HCT116 (cell line): Measurements from ENCODE around the gene TEKTIP1. TPM values are rescaled to one million over a fixed set of nuclear protein-coding genes. Genes with fewer than 3 reads are reported as not detected.
A peak's percentile ranks its signal among the peaks of the same experiment; 100 is the strongest.

Experiments used
- ATAC-seq: fragments of 200-7000 bp; cut with Tn5 transposase; 2 replicates; pipeline ENCODE4 v1.9.1; 2020; ENCODE audit warnings: mild to moderate bottlenecking, moderate library complexity
- BruUV-seq: library from RNA; stranded (reverse); fragments of 400-500 nt; replicated peaks from 2 replicates; lab custom pipeline; 2021; lab: Mats Ljungman, UMichigan
- CTCF ChIA-PET: fragments of 300-600 bp; sonication (Branson Sonifier 250); formaldehyde crosslinking; loops from one replicate; lab custom pipeline; 2021; ENCODE audit warnings: antibody characterized with exemption; lab: Charles Lee
- POLR2A ChIA-PET: fragments of 300-600, 350-600 bp; sonication (Branson Sonifier 250); formaldehyde crosslinking; loops from one replicate; lab custom pipeline; 2021; ENCODE audit warnings: antibody characterized with exemption; lab: Charles Lee
- RAD21 ChIA-PET, 2 experiments: fragments of 300-600 bp; sonication (Branson Sonifier 250); formaldehyde crosslinking; loops; one replicate each; lab custom pipeline; 2023; ENCODE audit warnings: low total read pairs in 2 of 2; ENCODE audit not compliant: uncharacterized antibody in 2 of 2, unreplicated experiment in 2 of 2, low non-redundant PET in 1 of 2; lab: Charles Lee
- DNase-seq: peaks from one replicate; pipeline ENCODE4 v3.0.0-alpha.2; 2010; ENCODE audit warnings: low read depth, low spot score
- H2AFZ ChIP-seq: fragments of 200-600 bp; shearing (Covaris generic), sonication (generic); 2 replicates; pipeline ENCODE4 v1.6.1; 2017; ENCODE audit warnings: low read depth, mixed run types, mixed read lengths, antibody characterized with exemption, low read length; ENCODE audit not compliant: poor library complexity, severe bottlenecking
- H3K27ac ChIP-seq: 2 replicates; pipeline ENCODE4 v1.5.1; 2012; ENCODE audit warnings: low read depth, low read length
- H3K27me3 ChIP-seq: fragments of 200-600 bp; sonication (generic); 2 replicates; pipeline ENCODE4 v1.6.1; 2016; ENCODE audit warnings: mixed run types, low read length, mixed read lengths; ENCODE audit not compliant: insufficient read depth
- H3K36me3 ChIP-seq, 2 experiments: fragments of 200-500 bp in 1 of 2; fragments of 200-600 bp in 1 of 2; sonication (Bioruptor generic) in 1 of 2; sonication (generic) in 1 of 2; 2 replicates each; pipeline versions ENCODE4 v1.5.1 to v1.6.1; 2014 to 2016; ENCODE audit warnings: low read length in 2 of 2, inconsistent platforms in 1 of 2, mixed read lengths in 1 of 2, mixed run types in 1 of 2; ENCODE audit not compliant: insufficient read depth in 2 of 2, control insufficient read depth in 1 of 2
- H3K4me1 ChIP-seq, 2 experiments: fragments of 200-600 bp in 1 of 2; sonication (generic) in 1 of 2; 2 replicates each; pipeline versions ENCODE4 v1.5.1 to v1.6.1; 2012 to 2017; ENCODE audit warnings: low read length in 2 of 2, inconsistent platforms in 1 of 2, mild to moderate bottlenecking in 1 of 2, mixed read lengths in 1 of 2, mixed run types in 1 of 2, moderate library complexity in 1 of 2; ENCODE audit not compliant: insufficient read depth in 2 of 2, control insufficient read depth in 1 of 2
- H3K4me2 ChIP-seq: fragments of 200-600 bp; sonication (generic); 2 replicates; pipeline ENCODE4 v1.6.1; 2017; ENCODE audit warnings: mixed run types, low read length, mixed read lengths
- H3K4me3 ChIP-seq, 2 experiments: fragments of 200-600 bp in 1 of 2; sonication (generic) in 1 of 2; replicated peaks in 1 of 2; 2 replicates each; pipeline ENCODE4 v1.5.1; 2011 to 2016; ENCODE audit warnings: low read length in 2 of 2, control low read depth in 1 of 2, low read depth in 1 of 2, mild to moderate bottlenecking in 1 of 2, mixed read lengths in 1 of 2, mixed run types in 1 of 2
- H3K79me2 ChIP-seq: fragments of 200-600 bp; sonication (generic); 2 replicates; pipeline ENCODE4 v1.6.1; 2017; ENCODE audit warnings: mild to moderate bottlenecking, mixed run types, low read length, moderate library complexity, mixed read lengths; ENCODE audit not compliant: insufficient read depth
- H3K9ac ChIP-seq: fragments of 200-600 bp; sonication (generic); 2 replicates; pipeline ENCODE4 v1.6.1; 2016; ENCODE audit warnings: low read length, mixed read lengths
- H3K9me2 ChIP-seq: fragments of 200-600 bp; sonication (generic), shearing (Covaris generic); 2 replicates; pipeline ENCODE4 v1.6.1; 2017; ENCODE audit warnings: mixed run types, mild to moderate bottlenecking, moderate library complexity; ENCODE audit not compliant: insufficient read depth
- H3K9me3 ChIP-seq, 2 experiments: fragments of 200-500 bp in 1 of 2; fragments of 200-600 bp in 1 of 2; sonication (Bioruptor generic) in 1 of 2; sonication (generic) in 1 of 2; 2 replicates each; pipeline ENCODE4 v1.6.1; 2014 to 2017; ENCODE audit warnings: low read length in 2 of 2, mixed read lengths in 2 of 2, inconsistent platforms in 1 of 2, low read depth in 1 of 2, mild to moderate bottlenecking in 1 of 2, mixed run types in 1 of 2, moderate library complexity in 1 of 2; ENCODE audit not compliant: control insufficient read depth in 1 of 2, insufficient read depth in 1 of 2
- H4K20me1 ChIP-seq: fragments of 200-600 bp; sonication (generic), shearing (Covaris generic); 2 replicates; pipeline ENCODE4 v1.6.1; 2017; ENCODE audit warnings: mixed run types, mild to moderate bottlenecking, moderate library complexity; ENCODE audit not compliant: insufficient read depth
- CBX3 ChIP-seq: IDR thresholded peaks from 2 replicates; pipeline ENCODE4 v1.6.1; 2012; ENCODE audit warnings: low read depth
- CEBPB ChIP-seq: IDR thresholded peaks from 2 replicates; pipeline ENCODE4 v1.6.1; 2012; ENCODE audit warnings: low read depth
- ELF1 ChIP-seq: IDR thresholded peaks from 2 replicates; pipeline ENCODE4 v1.6.1; 2012; ENCODE audit warnings: low read depth, borderline replicate concordance
- EZH2phosphoT487 ChIP-seq: fragments of 200-600 bp; IDR thresholded peaks from 2 replicates; pipeline ENCODE4 v1.6.1; 2018; ENCODE audit warnings: antibody characterized with exemption, borderline replicate concordance
- FOSL1 ChIP-seq: IDR thresholded peaks from 2 replicates; pipeline ENCODE4 v1.6.1; 2012; ENCODE audit warnings: low read depth
- POLR2A ChIP-seq: IDR thresholded peaks from 2 replicates; pipeline ENCODE4 v1.7.0; 2011; ENCODE audit warnings: borderline replicate concordance; ENCODE audit not compliant: insufficient read depth, insufficient read length; ENCODE audit errors: extremely low read depth
- POLR2AphosphoS5 ChIP-seq: IDR thresholded peaks from 2 replicates; pipeline ENCODE4 v1.6.1; 2011; ENCODE audit warnings: mild to moderate bottlenecking, low read depth, low read length, moderate library complexity
- RAD21 ChIP-seq: IDR thresholded peaks from 2 replicates; pipeline ENCODE4 v1.6.1; 2012; ENCODE audit warnings: low read depth, mild to moderate bottlenecking
- REST ChIP-seq: IDR thresholded peaks from 2 replicates; pipeline ENCODE4 v1.6.1; 2012; ENCODE audit warnings: low read depth
- SIN3A ChIP-seq: IDR thresholded peaks from 2 replicates; pipeline ENCODE4 v1.6.1; 2012; ENCODE audit warnings: low read depth
- SP1 ChIP-seq: IDR thresholded peaks from 2 replicates; pipeline ENCODE4 v1.6.1; 2012; ENCODE audit warnings: low read depth
- SRF ChIP-seq: IDR thresholded peaks from 2 replicates; pipeline ENCODE4 v1.6.1; 2012; ENCODE audit warnings: low read depth
- ZFX ChIP-seq: fragments of 450-650 bp; IDR thresholded peaks from 2 replicates; pipeline ENCODE4 v1.6.1; 2017
- ZNF274 ChIP-seq: fragments of 200-500 bp; sonication (Bioruptor generic); IDR thresholded peaks from 2 replicates; pipeline ENCODE4 v1.6.1; 2014; ENCODE audit warnings: mild to moderate bottlenecking, low read depth, low read length, inconsistent platforms
- intact Hi-C: fragments of 100-400 bp; cut with micrococcal nuclease; formaldehyde crosslinking; loops from 2 replicates; pipeline ENCODE4 v1.10.0; 2022
- total RNA-seq: library from RNA; stranded (reverse); gene quantifications from one replicate; pipeline ENCODE4 v1.2.1, GENCODE V29; 2021; ENCODE audit not compliant: unreplicated experiment
- TF ChIP-seq, protein P1 (sequence below): IDR thresholded peaks from 2 replicates; pipeline ENCODE4 v1.6.1; 2012
- TF ChIP-seq, protein P2 (sequence below): IDR thresholded peaks from 2 replicates; pipeline ENCODE4 v1.6.1; 2011; ENCODE audit warnings: mild to moderate bottlenecking, low read length, moderate library complexity; ENCODE audit not compliant: insufficient replicate concordance; ENCODE audit errors: extremely low read depth
- TF ChIP-seq, protein P3 (sequence below): IDR thresholded peaks from 2 replicates; pipeline ENCODE4 v1.6.1; 2012

The TEKTIP1 gene
- total RNA-seq, 1 experiment from 2014 or later: 1.2 TPM

DNA sequence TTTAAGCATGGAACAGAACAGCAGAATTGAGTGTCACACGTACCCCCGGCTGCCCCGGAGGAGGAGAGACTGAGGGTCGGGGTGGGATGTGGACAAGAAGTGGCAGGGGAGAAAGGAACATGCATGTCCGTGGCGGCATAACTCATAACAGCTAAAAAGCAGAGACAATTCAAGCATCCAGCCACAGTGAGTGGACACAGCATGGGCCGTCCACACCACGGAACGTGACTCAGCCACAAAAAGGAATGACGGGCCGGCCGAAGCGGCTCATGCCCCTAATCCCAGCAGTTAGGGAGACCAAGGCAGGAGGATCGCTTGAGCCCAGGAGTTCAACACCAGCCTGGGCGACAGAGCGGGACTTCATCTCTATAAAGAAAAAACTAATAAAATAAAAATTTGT is 46.1 kb upstream of the TEKTIP1 start:
- no peak overlapping the region for H3K27ac ChIP-seq
- BruUV-seq: no TSS peak
- no peak for TF ChIP-seq FOSL1
- no peak for TF ChIP-seq CBX3
- TF ChIP-seq ELF1: no peak
- TF ChIP-seq, protein P1, sequence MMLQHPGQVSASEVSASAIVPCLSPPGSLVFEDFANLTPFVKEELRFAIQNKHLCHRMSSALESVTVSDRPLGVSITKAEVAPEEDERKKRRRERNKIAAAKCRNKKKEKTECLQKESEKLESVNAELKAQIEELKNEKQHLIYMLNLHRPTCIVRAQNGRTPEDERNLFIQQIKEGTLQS: no peak
- TF ChIP-seq ZNF274: no peak
- no peak for TF ChIP-seq POLR2AphosphoS5
- TF ChIP-seq, protein P2, sequence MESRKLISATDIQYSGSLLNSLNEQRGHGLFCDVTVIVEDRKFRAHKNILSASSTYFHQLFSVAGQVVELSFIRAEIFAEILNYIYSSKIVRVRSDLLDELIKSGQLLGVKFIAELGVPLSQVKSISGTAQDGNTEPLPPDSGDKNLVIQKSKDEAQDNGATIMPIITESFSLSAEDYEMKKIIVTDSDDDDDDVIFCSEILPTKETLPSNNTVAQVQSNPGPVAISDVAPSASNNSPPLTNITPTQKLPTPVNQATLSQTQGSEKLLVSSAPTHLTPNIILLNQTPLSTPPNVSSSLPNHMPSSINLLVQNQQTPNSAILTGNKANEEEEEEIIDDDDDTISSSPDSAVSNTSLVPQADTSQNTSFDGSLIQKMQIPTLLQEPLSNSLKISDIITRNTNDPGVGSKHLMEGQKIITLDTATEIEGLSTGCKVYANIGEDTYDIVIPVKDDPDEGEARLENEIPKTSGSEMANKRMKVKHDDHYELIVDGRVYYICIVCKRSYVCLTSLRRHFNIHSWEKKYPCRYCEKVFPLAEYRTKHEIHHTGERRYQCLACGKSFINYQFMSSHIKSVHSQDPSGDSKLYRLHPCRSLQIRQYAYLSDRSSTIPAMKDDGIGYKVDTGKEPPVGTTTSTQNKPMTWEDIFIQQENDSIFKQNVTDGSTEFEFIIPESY: no peak
- H3K9me3 ChIP-seq: no peaks in the 10 kb centered on the region
- no peak overlapping the region for H3K4me2 ChIP-seq
- no peaks in the 10 kb centered on the region for H3K4me1 ChIP-seq
- ChIA-PET POLR2A (no interaction called here), RAD21 (no interaction called here), CTCF (no interaction called here)
- H3K79me2 ChIP-seq: peaks cover 13% of the 10 kb centered on the region
- ATAC-seq (no peak), DNase-seq (no peak)
- no peak overlapping the region for H3K4me3 ChIP-seq
- H3K9me2 ChIP-seq: no peaks in the 10 kb centered on the region
- no peak overlapping the region for H3K9ac ChIP-seq
- no peak overlapping the region for H2AFZ ChIP-seq
- no peaks in the 10 kb centered on the region for H4K20me1 ChIP-seq
- intact Hi-C loops: no loop called here
- peaks cover 2 to 22% of the 10 kb centered on the region in 2 experiments; a peak in 3 of 4 replicates for H3K36me3 ChIP-seq
- H3K27me3 ChIP-seq: no peaks in the 10 kb centered on the region

GRCh38 chr19:3493651-3494050 is 45.3 kb upstream of the TEKTIP1 start:
- Histone ChIP-seq H3K4me3 (no peak overlapping the region), H3K9ac (no peak overlapping the region), H3K27ac (no peak overlapping the region), H2AFZ (no peak overlapping the region), H3K36me3 (peaks cover 2 to 22% of the 10 kb centered on the region in 2 experiments; a peak in 3 of 4 replicates), H3K4me1 (no peaks in the 10 kb centered on the region), H4K20me1 (no peaks in the 10 kb centered on the region), H3K4me2 (no peak overlapping the region), H3K9me2 (no peaks in the 10 kb centered on the region), H3K79me2 (peaks cover 20% of the 10 kb centered on the region), H3K9me3 (no peaks in the 10 kb centered on the region), H3K27me3 (no peaks in the 10 kb centered on the region)
- intact Hi-C loops: no loop called here
- ChIA-PET CTCF (no interaction called here), RAD21 (no interaction called here), POLR2A (interaction anchor here (1.2 kb wide), 1 partner anchor 9 kb away, joined by 3 read pairs; no protein-coding TSS in a partner anchor)
- ATAC-seq (0 out of 2 replicates have a peak, but pooled peaks have one; percentile 10), DNase-seq (no peak)
- BruUV-seq: no TSS peak
- TF ChIP-seq SP1 (no peak), ZFX (no peak), RAD21 (no peak), POLR2AphosphoS5 (no peak), CBX3 (no peak), SRF (no peak), REST (no peak), POLR2A (no peak), CEBPB (no peak), SIN3A (no peak), EZH2phosphoT487 (no peak), ELF1 (no peak), FOSL1 (no peak)
- TF ChIP-seq, protein P3, sequence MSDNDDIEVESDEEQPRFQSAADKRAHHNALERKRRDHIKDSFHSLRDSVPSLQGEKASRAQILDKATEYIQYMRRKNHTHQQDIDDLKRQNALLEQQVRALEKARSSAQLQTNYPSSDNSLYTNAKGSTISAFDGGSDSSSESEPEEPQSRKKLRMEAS: no peak
